Psoas muscle (tissue), 8 donors: Measurements from ENCODE around the gene LRG1. TPM values are rescaled to one million over a fixed set of nuclear protein-coding genes. Genes with fewer than 3 reads are reported as not detected.
A peak's percentile ranks its signal among the peaks of the same experiment; 100 is the strongest.

Experiments
- ATAC-seq, 4 donors: fragments of 200-7000 bp; cut with Tn5 transposase; one replicate each; pipeline ENCODE4 v1.9.1; 2020; ENCODE audit warnings: moderate library complexity in 3 of 4, mild to moderate bottlenecking in 2 of 4
- DNase-seq, 2 donors: peaks; one replicate each; pipeline ENCODE4 v3.0.0-alpha.2; 2020
- H3K27ac ChIP-seq: fragments of 200-600 bp; one replicate; pipeline ENCODE4 v1.8.0; 2022
- H3K27me3 ChIP-seq, 3 donors: fragments of 200-600 bp in 1 of 3; one replicate each; pipeline versions ENCODE4 v1.6.1 to v1.8.0; 2013 to 2022; ENCODE audit warnings: low read length in 2 of 3, mild to moderate bottlenecking in 2 of 3, moderate library complexity in 1 of 3; ENCODE audit not compliant: insufficient read depth in 3 of 3
- H3K36me3 ChIP-seq, 2 donors: fragments of 200-600 bp in 1 of 2; one replicate each; pipeline versions ENCODE4 v1.6.1 to v1.8.0; 2013 to 2022; ENCODE audit warnings: low read depth in 1 of 2, mild to moderate bottlenecking in 1 of 2, moderate library complexity in 1 of 2; ENCODE audit not compliant: insufficient read depth in 1 of 2
- H3K4me1 ChIP-seq: fragments of 200-600 bp; one replicate; pipeline ENCODE4 v1.8.0; 2022
- H3K4me3 ChIP-seq: fragments of 200-600 bp; one replicate; pipeline ENCODE4 v1.8.0; 2022; ENCODE audit warnings: mild to moderate bottlenecking
- H3K9me3 ChIP-seq: fragments of 200-600 bp; one replicate; pipeline ENCODE4 v1.8.0; 2022
- WGBS, 3 donors: extraction: QIAGEN DNeasy Blood & Tissue Kit; methylation state at CpG; one replicate each; pipeline versions ENCODE4 v1.1.6 to v1.1.7; 2013; 5-methylcytosine and 5-hydroxymethylcytosine counted together
- intact Hi-C, 2 donors: fragments of 100-400 bp; cut with DNase I; formaldehyde crosslinking; loops; one replicate each; pipeline versions ENCODE4 v1.11.0 to v1.14.2; 2022
- polyA plus RNA-seq, 3 donors: library from polyadenylated mRNA; stranded (reverse); fragments of 200-250 nt; gene quantifications; one replicate each; pipeline ENCODE4 v1.2.3, GENCODE V29; 2013
- total RNA-seq, 4 donors: library from RNA; stranded (reverse); fragmentation: NEBNext Ultra II Directional in 2 of 4; extraction: Animal tissue kit (Norgen Biotek cat#: 25700) in 2 of 4; gene quantifications; one replicate each; pipeline versions ENCODE4 v1.2.1 to v1.2.4, GENCODE V29; 2021 to 2023
- TF ChIP-seq, protein P1 (sequence below): fragments of 200-600 bp; IDR thresholded peaks from one replicate; pipeline ENCODE4 v1.8.0; 2022; ENCODE audit warnings: antibody characterized with exemption
- donor health status: healthy with polysubstance abuse.
- donor health status: DM: no; HTN: no; CAD: no; lungs with moderate emphysema.
- donor health status: Bipolar disorder and iron deficiency.
- donor health status: healthy.
- donor health status: DM: yes; HTN: yes; CAD: no.
- donor health status: DM: no; HTN: no; CAD: no.
- donor health status: DM: no; HTN: no; CAD: no.
- donor health status: DM: yes; HTN: yes; CAD: no.

Gene LRG1
- total and polyA plus RNA-seq, 7 donors, result 0.09 to 1.8 (median 0.42) TPM; not detected in 1

DNA sequence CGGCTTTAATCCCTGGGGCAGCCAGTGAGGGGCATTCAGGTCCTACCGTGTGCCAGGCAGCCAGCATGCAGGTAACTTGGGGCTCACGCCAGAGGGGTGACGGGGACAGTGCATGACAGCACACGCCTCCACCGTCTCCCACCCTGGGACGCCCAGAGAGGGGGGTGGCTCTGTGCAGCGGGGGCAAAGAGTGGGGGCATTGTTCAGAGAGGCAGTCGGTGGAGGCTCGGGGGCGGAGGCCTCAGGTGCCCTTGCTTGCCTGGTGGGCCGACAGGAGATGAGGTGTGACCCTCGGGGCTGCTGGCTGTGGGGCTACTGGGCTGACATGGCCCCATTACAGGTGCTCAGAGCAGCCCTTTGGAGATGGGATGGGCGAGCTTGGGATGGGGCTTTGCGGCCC is 40.0 kb downstream of the LRG1 start:
- H3K4me3 ChIP-seq, result no peak overlapping the region
- H3K27ac ChIP-seq, result no peak overlapping the region
- 88 to 94% (median 89%) methylated on average over 11 to 15 of the region's 15 CpGs for WGBS, 3 donors
- H3K27me3 ChIP-seq, result no peaks in the 10 kb centered on the region
- no peaks in the 10 kb centered on the region for H3K9me3 ChIP-seq
- peaks cover 0 to 90% of the 10 kb centered on the region in 2 donors for H3K36me3 ChIP-seq
- intact Hi-C loops, result no loop called here
- TF ChIP-seq, protein P1, sequence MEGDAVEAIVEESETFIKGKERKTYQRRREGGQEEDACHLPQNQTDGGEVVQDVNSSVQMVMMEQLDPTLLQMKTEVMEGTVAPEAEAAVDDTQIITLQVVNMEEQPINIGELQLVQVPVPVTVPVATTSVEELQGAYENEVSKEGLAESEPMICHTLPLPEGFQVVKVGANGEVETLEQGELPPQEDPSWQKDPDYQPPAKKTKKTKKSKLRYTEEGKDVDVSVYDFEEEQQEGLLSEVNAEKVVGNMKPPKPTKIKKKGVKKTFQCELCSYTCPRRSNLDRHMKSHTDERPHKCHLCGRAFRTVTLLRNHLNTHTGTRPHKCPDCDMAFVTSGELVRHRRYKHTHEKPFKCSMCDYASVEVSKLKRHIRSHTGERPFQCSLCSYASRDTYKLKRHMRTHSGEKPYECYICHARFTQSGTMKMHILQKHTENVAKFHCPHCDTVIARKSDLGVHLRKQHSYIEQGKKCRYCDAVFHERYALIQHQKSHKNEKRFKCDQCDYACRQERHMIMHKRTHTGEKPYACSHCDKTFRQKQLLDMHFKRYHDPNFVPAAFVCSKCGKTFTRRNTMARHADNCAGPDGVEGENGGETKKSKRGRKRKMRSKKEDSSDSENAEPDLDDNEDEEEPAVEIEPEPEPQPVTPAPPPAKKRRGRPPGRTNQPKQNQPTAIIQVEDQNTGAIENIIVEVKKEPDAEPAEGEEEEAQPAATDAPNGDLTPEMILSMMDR, result no peak
- peaks cover 1% of the 10 kb centered on the region for H3K4me1 ChIP-seq
- peak in 2 of 4 donors; percentile 7 to 8 for ATAC-seq
- peak in 1 of 2 donors; percentile 53 for DNase-seq

DNA sequence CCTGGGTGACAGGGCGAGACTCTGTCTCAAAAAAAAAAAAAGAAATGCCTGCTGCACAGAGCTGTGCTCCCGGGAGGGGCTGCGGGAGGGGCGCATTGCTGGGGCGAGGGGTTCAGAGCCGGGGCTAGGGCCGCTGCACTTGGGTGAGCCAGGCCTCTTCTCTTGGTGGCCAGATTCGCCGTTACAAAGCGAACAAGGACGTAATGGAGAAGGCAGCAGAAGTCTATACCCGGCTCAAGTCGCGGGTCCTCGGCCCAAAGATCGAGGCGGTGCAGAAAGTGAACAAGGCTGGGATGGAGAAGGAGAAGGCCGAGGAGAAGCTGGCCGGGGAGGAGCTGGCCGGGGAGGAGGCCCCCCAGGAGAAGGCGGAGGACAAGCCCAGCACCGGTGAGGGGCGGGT is 40.5 kb downstream of the LRG1 start:
- intact Hi-C loops, result no loop called here
- Histone ChIP-seq H3K4me1 (no peaks in the 10 kb centered on the region), H3K27me3 (no peaks in the 10 kb centered on the region), H3K36me3 (peaks cover 3 to 90% of the 10 kb centered on the region in 2 donors), H3K9me3 (no peaks in the 10 kb centered on the region), H3K4me3 (no peak overlapping the region), H3K27ac (no peak overlapping the region)
- no peak for ATAC-seq
- TF ChIP-seq, protein P1, result no peak
- WGBS, 3 donors, result 92 to 94% (median 94%) methylated on average over 23 of the region's 23 CpGs
- no peak for DNase-seq

DNA sequence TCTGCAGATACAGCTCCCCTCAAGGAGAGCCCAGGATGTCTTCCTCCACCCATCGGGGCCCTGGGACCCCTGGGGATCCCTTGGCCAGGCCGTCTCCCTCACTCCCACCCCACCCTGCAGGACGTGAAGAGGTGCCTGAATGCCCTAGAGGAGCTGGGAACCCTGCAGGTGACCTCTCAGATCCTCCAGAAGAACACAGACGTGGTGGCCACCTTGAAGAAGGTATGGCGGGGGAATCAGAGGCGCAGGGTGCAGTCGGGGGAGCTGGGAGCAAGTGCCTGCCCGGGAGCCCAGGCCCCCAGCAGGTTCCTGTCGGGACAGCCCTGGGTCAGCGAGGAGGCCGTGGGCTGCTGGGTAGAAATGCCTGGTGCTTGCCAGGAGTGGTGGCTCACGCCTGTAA is 41.1 kb downstream of the LRG1 start:
- Histone ChIP-seq H3K9me3 (no peaks in the 10 kb centered on the region), H3K36me3 (peaks cover 4 to 91% of the 10 kb centered on the region in 2 donors), H3K4me3 (no peak overlapping the region), H3K27me3 (no peaks in the 10 kb centered on the region), H3K27ac (no peak overlapping the region), H3K4me1 (no peaks in the 10 kb centered on the region)
- TF ChIP-seq, protein P1, result no peak
- 96 to 97% (median 96%) methylated on average over 12 of the region's 12 CpGs for WGBS, 3 donors
- intact Hi-C loops, result no loop called here
- ATAC-seq (no peak), DNase-seq (no peak)

GRCh38 chr19:4497770-4498389 is 42.0 kb downstream of the LRG1 start:
- ATAC-seq (no peak), DNase-seq (peak in 1 of 2 donors; percentile 55)
- H3K9me3 ChIP-seq, result no peaks in the 10 kb centered on the region
- no peak overlapping the region for H3K27ac ChIP-seq
- no peak overlapping the region for H3K4me3 ChIP-seq
- no peaks in the 10 kb centered on the region for H3K4me1 ChIP-seq
- no peaks in the 10 kb centered on the region for H3K27me3 ChIP-seq
- TF ChIP-seq, protein P1, result no peak
- WGBS, 3 donors, result 87 to 89% (median 88%) methylated on average over 22 to 25 of the region's 25 CpGs
- intact Hi-C loops, result no loop called here
- H3K36me3 ChIP-seq, result peaks cover 4 to 88% of the 10 kb centered on the region in 2 donors

- Histone ChIP-seq H3K36me3 (peaks cover 4 to 82% of the 10 kb centered on the region in 2 donors), H3K27ac (no peak overlapping the region), H3K4me1 (no peaks in the 10 kb centered on the region), H3K27me3 (no peaks in the 10 kb centered on the region), H3K4me3 (no peak overlapping the region), H3K9me3 (no peaks in the 10 kb centered on the region)
- ATAC-seq (no peak), DNase-seq (peak in 1 of 2 donors; percentile 54)
- intact Hi-C loops, result no loop called here
- WGBS, 3 donors, result 84 to 89% (median 89%) methylated on average over 16 to 18 of the region's 18 CpGs
- TF ChIP-seq, protein P1, result no peak
These were observed 43.5 kb downstream of the LRG1 start for GRCh38 chr19:4496304-4496703.
